ENCODE data around the gene GADD45G.
A peak's percentile ranks its signal among the peaks of the same experiment; 100 is the strongest.

GADD45G gene

GRCh38 chr9:89592963-89593726, 11.7 kb upstream of the GADD45G start:
- DNase-seq (ENCODE audit: low read depth): peak; percentile 78

GRCh38 chr9:89593727-89594427, 10.9 kb upstream of the GADD45G start:
- no peak overlapping the region for H3K4me3 ChIP-seq (ENCODE audit: low read depth, low read length)
- TF ChIP-seq CTCF (conservative IDR thresholded peaks at IDR 0.05; ENCODE audit: low read depth, low read length): peak; percentile 83
- peak; percentile 69 for DNase-seq (ENCODE audit: low read depth)

More at GRCh38 chr9:89592963-89593726, 11.7 kb upstream of the GADD45G start:
- peak; percentile 58 for TF ChIP-seq CTCF (conservative IDR thresholded peaks at IDR 0.05; ENCODE audit: low read depth, low read length)
- no peak overlapping the region for H3K4me3 ChIP-seq (ENCODE audit: low read depth, low read length)

- no peak overlapping the region for H3K4me3 ChIP-seq (ENCODE audit: low read depth, low read length)
- no peak for TF ChIP-seq CTCF (conservative IDR thresholded peaks at IDR 0.05; ENCODE audit: low read depth, low read length)
- DNase-seq (ENCODE audit: low read depth): no peak
Measured at GRCh38 chr9:89594811-89595550, 9.8 kb upstream of the GADD45G start.

GRCh38 chr9:89595646-89596045, 9.2 kb upstream of the GADD45G start:
- DNase-seq (ENCODE audit: low read depth): no peak
- TF ChIP-seq CTCF (conservative IDR thresholded peaks at IDR 0.05; ENCODE audit: low read depth, low read length): no peak
- no peak overlapping the region for H3K4me3 ChIP-seq (ENCODE audit: low read depth, low read length)

- TF ChIP-seq CTCF (conservative IDR thresholded peaks at IDR 0.05; ENCODE audit: low read depth, low read length): no peak
- no peak overlapping the region for H3K4me3 ChIP-seq (ENCODE audit: low read depth, low read length)
- no peak for DNase-seq (ENCODE audit: low read depth)
Measured at GRCh38 chr9:89596937-89597555, 7.8 kb upstream of the GADD45G start.

GRCh38 chr9:89597711-89598362, 7.0 kb upstream of the GADD45G start:
- no peak overlapping the region for H3K4me3 ChIP-seq (ENCODE audit: low read depth, low read length)
- TF ChIP-seq CTCF (conservative IDR thresholded peaks at IDR 0.05; ENCODE audit: low read depth, low read length): peak; percentile 92
- peak; percentile 80 for DNase-seq (ENCODE audit: low read depth)
